ENCODE results near the gene ARHGEF11. TPM values are rescaled to one million over a fixed set of nuclear protein-coding genes. Genes with fewer than 3 reads are reported as not detected.

Gene ARHGEF11
- total RNA-seq, 1 experiment from 2014 or later = 41.1 TPM

- no peak for DNase-seq
- no peak overlapping the region for H4K8ac ChIP-seq (replicated peaks; ENCODE audit: insufficient read length, low read depth, low read length)
- no peak overlapping the region for H2AFZ ChIP-seq (ENCODE audit: low read length)
- H2BK20ac ChIP-seq (ENCODE audit: low read depth, low read length, poor library complexity, severe bottlenecking) = no peak overlapping the region
- no peak overlapping the region for H3T11ph ChIP-seq (ENCODE audit: low read length)
- H3K9me3 Mint-ChIP-seq = no peaks in the 10 kb centered on the region
- H3K4ac ChIP-seq (ENCODE audit: low read depth, low read length) = no peak overlapping the region
- H2BK15ac ChIP-seq (ENCODE audit: low read depth, low read length) = no peak overlapping the region
- no peak overlapping the region for H4K5ac ChIP-seq (ENCODE audit: insufficient read length, low read depth, low read length)
- H3K23ac ChIP-seq (ENCODE audit: insufficient read length, low read depth, low read length) = no peak overlapping the region
- H2BK12ac ChIP-seq (ENCODE audit: insufficient read length, low read depth, low read length) = no peak overlapping the region
- no peaks in the 10 kb centered on the region for H3K27me3 Mint-ChIP-seq (ENCODE audit: low read depth)
- no peak overlapping the region for H2BK5ac ChIP-seq (ENCODE audit: insufficient read length, low read length)
- TF ChIP-seq CTCF (conservative IDR thresholded peaks at IDR 0.05) = no peak
- H3K27ac Mint-ChIP-seq = peak overlapping the region in 1 of 3 experiments; percentile 65; a peak in 2 of 7 replicates
- no peaks in the 10 kb centered on the region for H3K23me2 ChIP-seq (ENCODE audit: insufficient read length, low read depth, low read length, poor library complexity, severe bottlenecking)
- no peaks in the 10 kb centered on the region for H3K79me2 ChIP-seq (ENCODE audit: insufficient read depth, low read length)
- WGBS (ENCODE audit: extremely low coverage, insufficient read length, low lambda C conversion rate) = no CpG with 5 or more reads among the region's 9 CpGs
- H3K14ac ChIP-seq (ENCODE audit: insufficient read depth, low read length) = no peak overlapping the region
- H2BK120ac ChIP-seq (ENCODE audit: low read depth, low read length, poor library complexity, severe bottlenecking) = no peak overlapping the region
- H3K4me1 ChIP-seq (ENCODE audit: insufficient read depth, low read length) = peaks cover 2% of the 10 kb centered on the region; the same call in 1 of the 2 replicates
- H4K91ac ChIP-seq (ENCODE audit: insufficient read length, low read depth, low read length) = no peak overlapping the region
- no peaks in the 10 kb centered on the region for H3K27me3 ChIP-seq (ENCODE audit: insufficient read depth, low read length)
- no peaks in the 10 kb centered on the region for H3K9me3 ChIP-seq (ENCODE audit: control insufficient read depth, low read depth, low read length)
- H4K20me1 ChIP-seq (ENCODE audit: control insufficient read depth, insufficient read depth, insufficient read length) = no peaks in the 10 kb centered on the region
- no peaks in the 10 kb centered on the region for H3K79me1 ChIP-seq (ENCODE audit: insufficient read depth, low read depth, low read length, poor library complexity, severe bottlenecking)
- no peak overlapping the region for H3K56ac ChIP-seq (ENCODE audit: insufficient read length, low read depth, low read length)
- peaks cover 24 to 31% of the 10 kb centered on the region in 2 experiments for H3K4me1 Mint-ChIP-seq
- H3K18ac ChIP-seq (ENCODE audit: insufficient read length, low read depth, low read length) = no peak overlapping the region
- H3K36me3 Mint-ChIP-seq (ENCODE audit: insufficient read depth in 1 of 3, low read depth in 3 of 3) = no peaks in the 10 kb centered on the region; a peak in 1 of 7 replicates
- H3K4me2 ChIP-seq (ENCODE audit: insufficient read depth, insufficient read length, low read length) = no peak overlapping the region
- no peak overlapping the region for H2AK5ac ChIP-seq (ENCODE audit: insufficient read length, low read length)
- no peak overlapping the region for H3K27ac ChIP-seq (ENCODE audit: insufficient read length, low read depth, low read length)
- no peak overlapping the region for H3K9ac ChIP-seq (ENCODE audit: extremely low read depth, insufficient read length, low read length)
- no peak overlapping the region for H3K4me3 Mint-ChIP-seq
Observed at GRCh38 chr1:157089789-157090188, 44.2 kb upstream of the ARHGEF11 start.

Measured in H9 (cell line).